ENCODE results near the gene LRRN2.

Gene LRRN2

GRCh38 chr1:204662530-204662929 lies 23.0 kb downstream of the LRRN2 start:
- DNase-seq (ENCODE audit: low spot score) = no peak

- DNase-seq (ENCODE audit: low spot score) = no peak
These were observed 25.0 kb downstream of the LRRN2 start for GRCh38 chr1:204660509-204660908.

GRCh38 chr1:204659056-204659455 lies 26.5 kb downstream of the LRRN2 start:
- no peak for DNase-seq (ENCODE audit: low spot score)

- no peak for DNase-seq (ENCODE audit: low spot score)
These were observed 27.2 kb downstream of the LRRN2 start for GRCh38 chr1:204658295-204658694.

- DNase-seq (ENCODE audit: low spot score) = no peak
These were observed 31.8 kb downstream of the LRRN2 start for GRCh38 chr1:204653590-204654340.

GRCh38 chr1:204652497-204652896 lies 33.0 kb downstream of the LRRN2 start:
- DNase-seq (ENCODE audit: low spot score) = no peak

- no peak for DNase-seq (ENCODE audit: low spot score)
These were observed 33.6 kb downstream of the LRRN2 start for GRCh38 chr1:204651843-204652421.

GRCh38 chr1:204650911-204651570 lies 34.5 kb downstream of the LRRN2 start:
- DNase-seq (ENCODE audit: low spot score) = no peak

GRCh38 chr1:204649721-204650521 lies 35.6 kb downstream of the LRRN2 start:
- no peak for DNase-seq (ENCODE audit: low spot score)

- DNase-seq (ENCODE audit: low spot score) = no peak
These were observed 37.0 kb downstream of the LRRN2 start for GRCh38 chr1:204648576-204648975.

- no peak for DNase-seq (ENCODE audit: low spot score)
These were observed 37.8 kb downstream of the LRRN2 start for GRCh38 chr1:204647805-204648153.

GRCh38 chr1:204647114-204647804 lies 38.3 kb downstream of the LRRN2 start:
- DNase-seq (ENCODE audit: low spot score) = peak; percentile 59

GRCh38 chr1:204645666-204646065 lies 39.9 kb downstream of the LRRN2 start:
- no peak for DNase-seq (ENCODE audit: low spot score)

GRCh38 chr1:204645251-204645650 lies 40.3 kb downstream of the LRRN2 start:
- no peak for DNase-seq (ENCODE audit: low spot score)

- DNase-seq (ENCODE audit: low spot score) = no peak
These were observed 42.0 kb downstream of the LRRN2 start for GRCh38 chr1:204643503-204643902.

- no peak for DNase-seq (ENCODE audit: low spot score)
These were observed 43.6 kb downstream of the LRRN2 start for GRCh38 chr1:204641936-204642335.

- DNase-seq (ENCODE audit: low spot score) = no peak
These were observed 44.1 kb downstream of the LRRN2 start for GRCh38 chr1:204641455-204641854.

- DNase-seq (ENCODE audit: low spot score) = no peak
These were observed 45.0 kb downstream of the LRRN2 start for GRCh38 chr1:204640578-204640977.

- DNase-seq (ENCODE audit: low spot score) = no peak
These were observed 51.2 kb downstream of the LRRN2 start for GRCh38 chr1:204634260-204634910.

- no peak for DNase-seq (ENCODE audit: low spot score)
These were observed 51.9 kb downstream of the LRRN2 start for GRCh38 chr1:204633665-204634064.

- no peak for DNase-seq (ENCODE audit: low spot score)
These were observed 55.2 kb downstream of the LRRN2 start for GRCh38 chr1:204630132-204630905.

Measured in hepatic stellate cell (primary cell).